Midbrain (tissue), 1 donor: ENCODE measurements around the gene AFF3.

Experiments used
- DNase-seq: peaks from one replicate; lab custom pipeline; 2025; lab: John Stamatoyannopoulos, UW

The AFF3 gene

DNA sequence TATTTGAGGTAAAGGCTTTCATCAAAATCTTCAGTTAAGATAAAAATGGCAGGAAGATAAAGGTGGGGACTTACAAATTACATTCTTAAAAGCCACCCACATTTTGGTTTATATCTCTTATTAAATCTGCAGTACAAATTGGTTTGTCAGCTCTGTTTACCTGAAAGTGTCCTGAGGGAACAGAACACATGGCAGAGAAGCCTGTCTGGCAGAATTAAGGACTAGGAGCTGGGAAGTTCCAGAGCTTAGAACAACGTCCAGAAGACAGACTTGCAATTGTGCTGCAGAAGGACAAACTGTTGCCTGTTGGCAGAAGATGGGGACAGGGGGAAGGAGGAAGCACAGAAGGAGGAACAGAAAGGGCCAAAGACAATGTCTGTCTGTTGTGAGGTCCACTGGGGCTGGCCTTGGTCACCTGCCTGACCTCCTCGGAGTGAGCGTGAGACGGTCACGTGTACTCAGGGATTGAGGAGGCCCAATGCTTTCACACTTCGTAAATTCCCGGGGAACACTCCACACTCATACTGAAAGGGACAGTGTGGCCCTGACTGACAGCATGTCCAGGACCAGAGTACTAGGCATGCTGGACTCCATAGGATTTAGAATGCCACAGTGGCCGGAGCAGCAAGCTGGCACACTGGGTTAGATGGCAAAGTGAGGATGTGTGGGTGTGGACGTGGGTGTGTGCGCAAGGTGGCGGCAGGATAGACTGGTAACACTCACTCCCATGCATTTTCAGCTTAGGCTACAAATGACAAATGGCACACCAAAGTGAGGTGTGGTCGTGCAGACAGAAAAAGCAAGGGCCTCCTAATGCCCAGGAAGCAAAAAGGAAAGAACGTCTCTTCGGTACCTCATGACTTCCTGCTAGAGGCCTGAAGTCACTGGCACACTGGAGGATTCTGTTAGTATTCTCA lies 441.6 kb downstream of the AFF3 start:
- DNase-seq, result no peak

DNA sequence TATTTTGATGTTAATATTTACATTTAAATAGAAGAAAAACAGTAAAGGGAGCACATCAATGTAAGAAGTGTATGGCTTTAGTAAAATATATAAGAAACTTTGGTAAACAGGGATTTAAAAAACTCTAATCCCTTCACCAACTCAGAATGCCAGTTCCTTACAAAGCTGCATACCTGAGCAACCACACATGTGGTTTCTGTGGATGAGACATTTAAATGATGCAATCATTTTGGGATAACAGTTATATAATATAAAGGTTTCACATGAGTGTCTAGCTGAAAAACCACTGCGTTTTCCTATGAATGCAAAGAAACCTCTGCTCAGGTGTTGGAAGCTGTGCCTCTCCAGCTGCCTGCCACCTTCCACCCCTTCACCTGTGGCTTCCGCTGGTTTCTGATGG lies 443.5 kb downstream of the AFF3 start:
- DNase-seq, result no peak

DNA sequence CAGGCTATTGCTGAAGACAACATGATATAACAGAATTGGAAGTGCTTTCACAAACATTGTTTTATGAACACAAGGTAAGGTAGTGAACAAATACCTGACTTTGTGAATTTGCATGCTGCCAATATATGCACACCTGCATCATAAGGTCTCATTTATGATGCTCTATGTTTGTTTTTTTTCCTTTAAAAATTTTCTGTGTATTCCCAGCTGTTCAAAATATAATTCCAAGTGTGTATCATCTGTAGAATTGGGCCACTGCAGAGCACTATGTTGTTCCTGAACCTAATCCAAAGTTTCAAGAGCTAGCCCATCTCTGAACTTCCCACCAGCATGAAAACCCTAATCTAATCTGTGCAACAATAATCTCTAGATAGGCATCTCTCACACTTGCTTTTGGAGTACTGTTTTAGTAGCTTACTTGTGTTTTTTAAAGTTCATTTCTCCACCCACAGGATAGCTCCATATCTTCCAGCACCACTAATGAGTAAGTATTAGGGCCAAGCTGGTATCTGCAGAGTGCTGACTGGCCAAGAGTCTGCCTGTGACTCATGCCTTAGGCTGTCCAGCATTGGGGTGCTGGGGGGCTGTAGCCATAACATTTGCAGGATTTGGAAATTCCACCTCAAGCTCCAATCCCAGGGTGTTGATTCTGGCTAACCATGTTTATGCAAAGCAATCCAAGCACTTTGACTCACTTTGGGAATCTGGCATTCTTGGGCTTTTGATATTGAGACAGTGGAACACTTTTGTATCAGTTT lies 444.4 kb downstream of the AFF3 start:
- DNase-seq, result no peak

DNA sequence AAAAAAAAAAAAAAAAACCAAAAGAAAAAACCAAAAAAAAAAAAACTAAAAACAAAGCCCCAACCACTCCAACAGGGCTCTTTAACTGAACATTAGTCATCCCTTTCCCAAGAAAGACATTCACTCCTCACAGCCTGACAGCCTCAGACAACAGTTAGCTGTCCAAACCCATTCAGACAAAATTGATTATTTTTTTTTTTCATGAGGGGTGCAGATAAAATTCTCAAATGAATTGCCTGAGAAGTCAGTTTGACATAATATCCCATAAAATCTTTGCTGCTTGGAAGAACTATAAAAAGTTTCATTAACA lies 446.5 kb downstream of the AFF3 start:
- no peak for DNase-seq

DNA sequence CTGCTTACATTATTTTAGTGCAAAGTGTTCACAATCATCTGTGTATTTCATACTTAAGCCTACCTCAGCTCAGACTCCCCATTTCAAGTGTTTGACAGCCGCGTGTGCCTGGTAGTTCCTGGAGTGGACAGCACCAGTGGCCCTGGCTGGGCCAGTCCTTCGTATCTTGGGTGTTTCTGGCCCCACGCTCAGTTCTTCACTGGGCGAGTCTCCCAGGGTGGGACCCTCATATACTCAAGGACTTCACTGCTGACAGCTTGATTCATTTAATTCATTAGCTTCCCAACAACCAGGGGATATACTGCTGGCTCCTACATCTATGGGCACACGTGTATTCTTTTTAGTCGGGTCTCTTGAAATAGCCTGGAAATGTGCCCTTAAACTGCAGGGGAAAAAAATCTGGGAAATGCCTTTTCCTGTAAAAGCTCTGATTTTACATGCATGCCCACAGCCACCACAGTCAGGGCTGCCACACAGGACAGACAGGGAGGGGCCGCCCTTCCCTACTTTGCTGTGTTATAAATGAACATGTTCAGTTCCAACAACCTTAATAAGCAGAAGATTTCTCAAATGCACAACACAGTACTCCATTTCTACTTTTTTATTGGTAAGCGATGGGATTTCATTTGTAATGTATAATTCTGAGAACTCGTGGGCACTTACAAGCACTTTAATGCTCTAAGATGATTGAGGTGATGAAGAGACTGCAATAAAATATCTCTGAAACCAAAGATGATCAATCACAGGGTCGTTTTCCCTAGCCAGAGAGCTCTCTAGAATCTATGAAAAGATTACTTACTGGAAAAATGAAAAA lies 447.1 kb downstream of the AFF3 start:
- DNase-seq, result no peak

DNA sequence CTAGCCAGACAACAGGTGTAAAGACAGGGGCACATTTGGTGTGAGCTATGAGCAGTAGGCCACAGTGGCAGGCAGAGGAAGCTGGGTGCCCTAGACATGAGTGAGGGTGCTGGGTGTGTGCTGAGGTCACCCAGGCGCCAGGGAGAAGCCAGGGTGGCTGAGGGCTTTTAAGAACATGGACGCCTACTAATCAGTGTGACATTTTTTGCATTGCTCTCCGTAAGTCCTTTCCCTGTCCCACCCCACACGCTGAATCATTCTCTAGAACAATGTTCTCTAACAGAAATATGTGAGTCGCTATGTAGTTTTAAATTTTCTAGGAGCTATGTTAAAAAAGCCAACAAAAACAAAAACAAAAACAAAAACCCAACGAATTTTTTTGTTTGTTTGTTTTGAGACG lies 448.1 kb downstream of the AFF3 start:
- no peak for DNase-seq

DNA sequence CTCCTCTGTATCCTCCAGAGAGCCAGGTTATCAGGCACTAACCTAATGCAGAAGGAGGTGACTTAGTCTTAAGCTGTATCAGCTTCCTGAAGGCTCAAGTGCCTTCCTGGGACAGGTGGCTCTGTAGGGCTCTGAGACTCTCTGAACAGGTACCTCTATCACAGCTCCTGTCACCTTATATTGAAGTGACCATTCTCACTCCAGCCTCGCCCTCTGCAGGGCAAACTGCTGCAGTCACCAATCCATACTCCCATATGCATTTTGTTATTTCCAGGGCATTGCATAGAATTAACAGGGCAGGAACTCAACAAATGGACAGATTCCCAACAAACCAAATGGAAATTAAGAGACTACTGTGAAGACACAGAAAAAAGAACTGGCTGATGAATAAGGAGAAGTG lies 449.6 kb downstream of the AFF3 start:
- DNase-seq, result no peak

DNA sequence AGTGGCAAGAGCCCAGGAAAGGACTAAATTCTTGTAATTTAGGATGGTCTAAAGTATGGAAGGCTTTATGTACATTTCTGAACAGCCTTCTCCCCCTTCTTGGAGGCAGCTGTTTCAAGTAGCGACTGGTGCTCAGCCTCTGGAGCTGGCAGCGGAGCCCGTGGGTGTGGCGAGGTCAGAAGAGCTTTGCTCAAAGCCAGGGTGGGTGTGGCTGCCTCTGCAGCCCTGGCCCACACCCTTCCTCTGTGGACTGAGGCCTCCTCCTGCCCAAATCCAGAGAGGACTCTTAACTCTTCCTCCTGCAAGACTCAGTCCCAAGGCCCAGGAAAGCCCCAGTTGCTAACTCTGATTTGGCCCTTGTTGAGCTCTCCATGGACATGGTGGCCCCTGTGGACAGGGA lies 450.5 kb downstream of the AFF3 start:
- DNase-seq, result no peak

DNA sequence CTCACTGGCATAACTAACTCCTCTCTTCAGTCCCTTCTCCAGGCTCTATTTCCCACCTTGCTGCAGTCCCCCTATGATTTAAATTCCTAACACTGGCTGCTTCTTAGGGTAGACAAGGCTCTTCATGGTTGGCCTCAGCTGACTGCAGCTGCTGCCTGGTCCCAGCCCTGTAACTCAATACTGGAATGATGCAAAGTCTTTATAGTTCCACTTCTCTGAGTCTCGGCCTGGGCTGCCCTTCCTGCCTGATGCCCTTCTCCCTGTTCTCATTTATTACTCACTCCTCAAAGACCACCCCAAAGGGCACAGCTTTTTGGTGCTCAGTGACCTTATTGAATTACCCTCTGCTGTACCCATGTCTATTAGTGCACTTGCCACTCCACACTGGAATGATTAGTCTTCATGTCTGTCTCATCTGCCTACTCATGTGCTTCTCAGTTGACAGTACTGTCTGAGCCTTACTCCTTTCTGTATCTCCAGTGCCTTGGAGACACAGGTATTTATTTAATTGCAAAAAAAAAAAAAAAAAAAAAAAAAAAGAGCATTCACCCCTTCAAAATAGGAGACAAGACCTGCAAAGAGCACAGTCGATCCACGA lies 453.1 kb downstream of the AFF3 start:
- no peak for DNase-seq

DNA sequence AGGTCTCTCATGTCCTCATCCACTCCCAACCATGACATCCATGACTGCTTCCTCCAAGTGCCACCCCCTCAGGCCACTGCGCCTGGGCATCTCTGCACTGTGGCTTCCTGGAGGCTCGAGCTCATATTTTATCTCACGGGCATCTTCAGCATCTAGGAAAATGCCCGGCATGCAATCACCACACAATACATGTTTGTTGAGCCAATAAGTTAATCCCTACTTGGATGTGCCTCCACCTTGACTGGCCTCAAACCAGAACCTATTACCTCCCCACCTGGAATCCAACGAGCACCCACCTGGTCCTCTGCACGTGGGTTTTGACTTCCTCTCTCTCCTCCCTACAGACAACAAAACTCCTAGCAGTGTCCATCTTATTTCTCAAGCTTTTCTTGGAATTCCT lies 453.7 kb downstream of the AFF3 start:
- DNase-seq, result no peak

DNA sequence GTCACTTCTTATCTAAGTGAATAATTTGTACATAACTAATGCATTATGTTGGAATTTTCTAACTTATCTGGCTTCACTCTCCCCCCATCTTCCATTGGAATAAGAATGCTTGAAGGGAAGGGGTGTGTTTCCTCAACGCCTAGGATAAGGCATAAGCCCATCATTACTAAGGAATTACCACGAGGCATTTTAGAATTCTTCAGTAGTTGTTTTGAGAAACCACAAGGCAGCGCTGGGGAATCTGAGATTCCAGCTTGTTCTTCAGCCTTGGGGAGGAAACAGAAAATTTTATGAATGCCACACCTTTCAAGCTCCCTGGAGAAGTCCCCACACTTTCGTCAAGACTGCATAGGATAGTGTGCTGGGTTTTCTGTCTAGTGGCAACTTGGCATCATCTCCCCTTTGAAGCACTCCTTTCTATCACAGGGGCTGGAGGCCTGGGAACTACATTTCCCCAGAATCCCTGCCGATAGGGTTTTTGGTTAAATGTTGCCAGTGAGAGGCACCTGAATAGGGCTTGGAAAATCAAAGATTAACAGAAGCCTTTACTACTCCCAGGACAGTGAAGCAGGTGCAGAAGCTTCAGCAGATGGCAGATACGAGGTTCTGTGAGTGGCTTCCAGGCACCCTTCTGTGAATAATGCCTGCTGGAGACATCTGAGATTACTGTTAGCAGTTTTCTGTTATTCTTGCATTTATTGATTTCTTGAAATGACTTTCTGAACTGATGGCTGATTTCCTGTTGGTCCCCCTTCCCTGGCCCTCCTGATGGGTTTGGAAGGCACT lies 459.9 kb downstream of the AFF3 start:
- DNase-seq, result no peak

DNA sequence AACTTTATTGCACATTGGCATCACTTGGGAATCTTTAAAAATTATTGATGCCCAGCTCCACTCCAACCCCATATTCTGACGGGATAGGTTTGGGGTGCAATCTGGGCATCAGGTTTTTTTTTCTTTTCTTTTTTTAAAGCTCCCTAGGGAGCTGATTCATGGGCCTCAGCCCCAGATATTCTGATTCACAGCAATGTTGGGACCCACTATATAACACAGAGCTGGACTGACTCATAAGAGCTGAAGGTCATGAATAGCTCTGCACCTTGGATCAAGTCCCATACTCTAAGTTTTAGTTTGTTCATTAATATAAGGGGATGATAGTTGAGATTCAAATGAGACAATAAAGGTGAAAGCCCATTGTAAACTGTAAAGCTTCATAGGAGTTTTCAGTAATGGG lies 461.4 kb downstream of the AFF3 start:
- no peak for DNase-seq

DNA sequence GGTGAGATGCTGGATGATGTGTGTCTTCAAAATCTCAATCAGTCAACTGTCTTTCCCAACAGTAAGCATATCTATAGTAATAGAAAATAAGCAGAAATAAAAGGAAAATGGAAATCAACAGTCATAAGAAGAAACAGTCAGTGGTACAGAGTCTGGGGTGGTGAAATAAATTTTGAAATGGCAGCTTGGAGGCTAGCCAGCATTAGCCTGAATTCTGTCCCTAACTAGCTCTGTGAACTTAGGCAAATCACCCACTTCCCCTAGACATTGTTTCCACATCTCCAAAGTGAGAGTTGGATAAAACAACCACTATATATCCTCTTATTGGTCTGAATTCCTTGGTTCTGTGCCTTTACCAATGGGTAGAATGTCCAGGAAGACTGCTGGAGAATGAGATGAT lies 462.9 kb downstream of the AFF3 start:
- no peak for DNase-seq

DNA sequence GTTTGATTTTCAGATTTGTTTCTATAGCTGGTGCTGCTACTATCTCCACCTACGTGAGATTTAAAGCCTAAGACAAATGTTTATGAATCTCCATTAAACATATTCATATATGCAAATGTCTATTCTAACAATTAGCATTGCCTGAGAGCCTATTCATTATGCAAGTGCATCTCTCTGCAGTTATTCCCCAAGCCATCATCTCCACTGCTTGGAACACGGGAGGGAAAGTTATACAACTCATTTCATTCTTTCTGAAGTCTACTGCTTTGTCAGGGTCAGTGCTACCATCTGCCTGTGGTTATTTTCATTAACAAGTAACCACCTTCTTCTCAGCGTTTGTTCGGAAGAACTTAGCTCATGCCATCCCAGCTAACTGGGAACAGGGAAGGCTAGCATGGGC lies 463.8 kb downstream of the AFF3 start:
- no peak for DNase-seq

DNA sequence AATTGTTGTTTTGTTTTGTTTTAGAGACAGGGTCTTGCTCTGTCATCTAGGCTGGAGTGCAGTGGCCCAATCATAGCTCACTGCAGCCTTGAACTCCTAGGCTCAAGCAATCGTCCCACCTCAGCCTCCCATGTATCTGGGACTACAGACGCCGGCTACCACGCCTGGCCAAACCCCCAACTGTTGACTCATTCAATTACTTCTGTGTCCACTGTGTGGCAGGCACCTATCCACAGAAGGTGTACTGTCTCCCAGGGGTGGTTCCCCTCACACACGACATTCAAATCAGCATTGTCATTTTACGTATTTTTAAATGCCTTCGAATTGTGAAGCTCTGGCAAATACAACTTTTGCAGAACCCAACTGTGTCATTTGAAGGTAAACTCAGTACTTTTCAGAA lies 464.6 kb downstream of the AFF3 start:
- no peak for DNase-seq

DNA sequence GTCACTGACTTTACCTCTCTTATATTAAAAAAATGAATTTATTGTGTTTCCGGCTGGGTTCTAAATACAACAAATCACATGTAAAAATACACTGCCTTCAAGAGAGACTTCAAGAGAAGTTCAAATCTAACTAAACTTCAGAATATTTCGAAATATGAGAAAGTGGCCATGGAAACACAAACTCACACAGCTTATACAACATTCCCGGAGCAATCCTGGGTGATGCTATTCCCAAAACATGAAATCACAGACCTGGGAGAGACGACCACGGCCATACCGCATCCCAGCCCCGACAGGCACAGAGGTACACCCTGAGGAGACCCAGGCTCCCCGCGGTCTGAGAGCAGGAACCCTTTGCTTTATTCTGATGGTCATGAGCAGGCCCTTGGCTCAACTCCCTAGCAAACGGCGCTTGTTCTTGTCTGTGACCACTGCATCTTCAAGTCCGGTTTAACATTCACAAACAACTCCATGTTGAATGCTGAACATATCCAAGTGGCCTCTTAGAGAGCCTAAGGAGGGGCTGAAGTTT lies 467.2 kb downstream of the AFF3 start:
- no peak for DNase-seq

DNA sequence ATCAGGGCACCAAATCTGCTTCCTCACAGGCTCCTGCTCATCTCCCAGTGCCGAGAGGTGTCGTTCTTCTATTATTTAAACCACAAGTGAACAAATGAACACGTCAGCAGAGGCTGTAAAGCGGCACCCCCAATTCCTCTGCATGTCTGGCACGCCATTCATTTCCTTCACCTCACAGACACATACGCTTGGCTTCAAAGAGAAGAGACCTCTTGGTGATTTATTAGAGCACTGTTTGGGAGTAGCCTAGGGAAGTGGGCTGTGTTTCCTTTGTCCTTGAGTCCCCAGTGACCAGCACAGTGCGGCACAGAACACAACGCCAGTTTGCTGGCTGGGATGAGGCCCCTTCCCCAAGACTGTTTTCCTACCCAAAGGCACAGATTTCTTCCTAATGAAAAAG lies 468.3 kb downstream of the AFF3 start:
- no peak for DNase-seq

DNA sequence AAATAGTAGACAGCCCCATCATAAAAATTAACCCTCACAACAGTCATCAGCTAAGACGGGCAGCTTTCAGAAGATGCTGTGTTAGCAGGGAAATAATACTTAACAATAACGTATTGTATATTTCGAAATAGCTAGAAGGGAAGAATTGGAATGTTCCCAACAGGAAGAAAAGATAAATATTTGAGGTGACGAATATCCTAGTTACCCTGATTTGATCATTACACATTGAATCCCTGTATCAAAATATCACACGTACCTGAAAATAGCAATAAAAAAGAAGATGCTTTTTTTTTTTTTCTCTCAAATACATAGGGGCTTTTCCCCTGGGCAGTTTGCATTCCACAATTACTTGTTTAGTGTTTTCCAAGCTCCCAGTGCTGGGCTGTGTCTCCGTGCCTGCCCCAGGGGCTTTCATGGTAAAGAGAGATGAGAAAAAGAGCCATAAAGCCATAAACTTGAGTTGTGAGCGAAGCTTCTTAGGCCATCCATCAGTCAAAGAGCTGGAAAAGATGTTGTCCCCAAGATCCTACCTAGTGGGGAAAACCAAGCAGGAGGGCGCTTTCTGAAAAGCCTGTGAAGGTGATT lies 469.5 kb downstream of the AFF3 start:
- DNase-seq, result no peak

DNA sequence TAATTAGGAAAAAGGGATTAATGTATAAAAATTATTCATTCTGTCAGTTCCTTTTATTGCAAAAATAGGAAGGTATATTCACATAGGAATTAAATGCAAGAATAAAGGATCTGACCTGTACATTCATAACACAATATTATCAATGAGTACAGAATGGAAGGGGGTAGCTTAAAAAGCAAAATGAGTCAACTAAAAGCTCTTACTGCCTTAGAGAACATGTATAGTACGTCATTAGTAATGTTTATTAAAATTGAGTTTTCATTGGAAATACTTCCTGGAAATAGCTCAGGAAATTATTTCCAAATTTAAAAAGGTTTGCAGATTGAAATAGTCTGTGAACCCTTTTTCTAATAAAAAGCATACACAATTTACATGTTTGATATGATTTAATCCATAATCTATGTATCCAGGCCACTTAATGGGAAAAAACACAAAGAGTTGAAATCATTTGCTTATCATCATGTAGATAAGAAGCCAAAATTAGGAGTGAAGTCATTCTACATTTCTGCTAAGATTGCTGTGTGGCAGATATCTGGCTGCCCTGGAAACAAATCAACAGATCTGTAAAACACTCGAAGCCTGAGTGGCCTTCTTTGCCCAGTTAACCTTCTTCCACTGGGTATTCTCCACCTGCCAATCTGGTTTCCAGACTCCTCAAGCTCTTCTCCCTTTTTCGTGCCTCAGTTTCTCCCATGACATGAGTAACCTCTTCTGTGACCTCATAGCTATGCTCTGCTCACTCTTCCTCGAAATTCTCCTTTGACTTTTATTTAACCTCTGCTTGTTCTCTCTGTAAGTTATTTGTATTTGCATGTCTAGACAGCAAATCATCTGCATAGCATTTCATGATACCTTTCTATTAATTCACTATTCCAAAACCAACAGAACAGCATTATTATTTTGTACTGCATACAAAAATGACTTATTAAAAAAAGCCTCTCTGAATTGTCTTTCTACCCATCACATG lies 471.3 kb downstream of the AFF3 start:
- DNase-seq, result no peak

DNA sequence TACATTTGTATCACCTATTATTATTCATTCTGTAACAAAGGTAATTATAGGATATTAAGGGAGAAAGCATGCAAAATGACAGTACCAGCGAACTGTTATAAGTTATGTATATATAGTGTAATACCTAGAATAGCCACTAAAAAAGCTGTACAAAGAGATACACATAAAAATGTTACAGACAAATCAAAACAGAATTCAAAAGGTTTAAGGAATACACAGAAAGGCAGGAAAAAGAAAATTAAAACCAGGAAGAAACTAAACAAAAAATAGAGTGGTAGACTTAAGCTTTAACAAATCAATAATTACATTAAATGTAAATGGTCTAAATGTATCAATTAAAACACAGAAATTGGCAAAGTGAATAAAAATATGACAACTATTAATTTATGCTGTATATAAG lies 476.1 kb downstream of the AFF3 start:
- DNase-seq, result no peak
